NCI-H1930 (cell line): Measurements from ENCODE around the gene LILRB4.
"Not testable (repeated sequence)": the region's sequence is repeated elsewhere in the genome, so short reads cannot be mapped to it uniquely, and the experiment has no call there.

ENCODE experiments used
- DNase-seq, 2 experiments: peaks; one replicate each; lab custom pipeline; 2025; lab: John Stamatoyannopoulos, UW

The LILRB4 gene

GRCh38 chr19:54650108-54650655 is 12.6 kb upstream of the LILRB4 start:
- no peak for DNase-seq

- DNase-seq = peak in 1 of 2 experiments; percentile 26
Measured at GRCh38 chr19:54653181-54653809, 9.5 kb upstream of the LILRB4 start.

GRCh38 chr19:54654447-54655321 is 8.1 kb upstream of the LILRB4 start:
- DNase-seq = no peak

GRCh38 chr19:54659300-54659699 is 3.5 kb upstream of the LILRB4 start:
- no peak for DNase-seq

GRCh38 chr19:54660306-54660705 is 2.5 kb upstream of the LILRB4 start:
- no peak for DNase-seq

GRCh38 chr19:54660964-54661363 is 1.8 kb upstream of the LILRB4 start:
- no peak for DNase-seq

DNA sequence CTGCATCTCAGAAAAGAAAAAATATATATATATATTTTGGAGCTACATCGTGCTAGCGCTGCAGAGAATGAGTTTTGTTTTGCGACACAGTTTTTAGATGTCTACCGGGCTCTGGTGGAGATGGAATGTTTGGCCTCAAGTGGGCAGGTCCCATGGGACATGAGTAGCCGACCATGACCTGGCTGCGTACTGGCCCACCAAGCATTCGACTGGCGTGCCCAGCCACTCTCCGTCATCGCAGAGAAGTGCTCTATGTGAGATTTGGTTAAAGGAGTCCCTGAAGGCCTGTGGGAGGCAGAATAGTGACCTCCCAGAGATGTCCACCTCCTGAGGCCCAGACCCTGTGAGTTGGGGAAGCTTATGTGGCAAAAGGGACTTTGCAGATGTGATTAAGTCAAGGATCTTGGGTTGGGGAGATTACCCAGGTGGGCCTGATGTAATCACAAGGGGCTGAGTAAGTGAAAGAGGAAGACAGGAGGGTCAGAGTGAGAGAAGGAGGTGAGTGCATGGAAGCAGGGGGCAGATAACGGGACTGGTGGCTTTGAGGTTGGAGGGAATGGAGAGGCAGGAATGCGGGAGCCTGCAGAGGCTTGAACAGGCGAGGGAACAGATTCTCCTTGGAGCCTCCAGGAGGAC is 821 bp upstream of the LILRB4 start:
- DNase-seq = no peak

DNA sequence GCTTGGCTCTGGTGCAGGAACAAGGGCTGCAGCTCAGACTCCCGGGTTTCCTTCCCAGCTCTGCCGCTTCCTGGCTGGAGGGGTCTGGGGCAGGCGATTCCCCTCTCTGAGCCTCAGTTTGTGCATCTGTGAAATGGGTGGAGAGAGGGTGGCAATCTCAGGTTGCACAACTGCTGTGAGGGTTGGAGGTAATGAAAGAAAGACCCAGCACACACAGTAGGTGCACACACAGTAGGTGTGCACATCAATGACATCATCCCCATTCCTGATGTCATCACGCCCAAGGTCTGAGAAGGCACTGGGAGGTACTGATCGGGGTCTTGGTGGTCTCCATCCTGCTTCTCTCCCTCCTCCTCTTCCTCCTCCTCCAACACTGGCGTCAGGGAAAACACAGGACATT is 2.7 kb downstream of the LILRB4 start:
- DNase-seq = no peak

DNA sequence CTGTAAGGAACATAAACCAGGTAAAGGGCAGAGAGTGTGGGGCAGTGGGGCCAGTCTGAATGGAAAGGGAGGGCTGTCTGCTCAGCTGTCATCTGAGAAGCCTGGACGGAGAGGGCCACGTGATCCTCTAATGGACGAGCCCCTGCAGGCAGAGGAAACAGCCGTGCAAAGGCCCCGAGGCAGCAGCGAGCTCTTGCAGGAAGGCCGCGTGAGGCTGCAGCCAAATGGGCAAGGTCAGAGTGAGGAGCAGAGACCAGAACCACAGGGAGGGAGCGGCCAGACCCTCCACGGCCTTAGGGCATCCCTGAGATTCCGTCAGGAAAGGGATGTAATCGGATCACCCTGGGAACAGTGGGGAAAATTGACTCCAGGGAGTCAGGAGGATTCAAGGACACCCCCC is 4.4 kb downstream of the LILRB4 start:
- no peak for DNase-seq

DNA sequence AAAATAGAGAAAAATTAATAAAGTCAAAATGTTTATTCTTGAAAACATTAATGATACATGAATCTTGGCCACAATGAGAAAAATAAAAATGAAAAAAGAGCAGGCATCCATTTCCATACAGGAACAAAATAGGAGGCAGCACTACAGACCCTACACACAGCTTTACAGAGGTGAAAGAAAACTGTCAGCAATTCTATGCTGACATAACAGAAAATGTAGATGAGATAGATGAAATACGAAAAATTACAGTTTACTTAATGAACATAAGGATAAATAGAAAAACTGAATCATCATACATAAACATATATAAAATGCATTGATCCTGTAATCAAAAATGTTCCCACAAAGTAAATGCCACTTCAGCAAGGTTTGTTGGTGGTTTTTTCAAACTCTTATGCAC is 5.6 kb downstream of the LILRB4 start:
- DNase-seq = no peak

DNA sequence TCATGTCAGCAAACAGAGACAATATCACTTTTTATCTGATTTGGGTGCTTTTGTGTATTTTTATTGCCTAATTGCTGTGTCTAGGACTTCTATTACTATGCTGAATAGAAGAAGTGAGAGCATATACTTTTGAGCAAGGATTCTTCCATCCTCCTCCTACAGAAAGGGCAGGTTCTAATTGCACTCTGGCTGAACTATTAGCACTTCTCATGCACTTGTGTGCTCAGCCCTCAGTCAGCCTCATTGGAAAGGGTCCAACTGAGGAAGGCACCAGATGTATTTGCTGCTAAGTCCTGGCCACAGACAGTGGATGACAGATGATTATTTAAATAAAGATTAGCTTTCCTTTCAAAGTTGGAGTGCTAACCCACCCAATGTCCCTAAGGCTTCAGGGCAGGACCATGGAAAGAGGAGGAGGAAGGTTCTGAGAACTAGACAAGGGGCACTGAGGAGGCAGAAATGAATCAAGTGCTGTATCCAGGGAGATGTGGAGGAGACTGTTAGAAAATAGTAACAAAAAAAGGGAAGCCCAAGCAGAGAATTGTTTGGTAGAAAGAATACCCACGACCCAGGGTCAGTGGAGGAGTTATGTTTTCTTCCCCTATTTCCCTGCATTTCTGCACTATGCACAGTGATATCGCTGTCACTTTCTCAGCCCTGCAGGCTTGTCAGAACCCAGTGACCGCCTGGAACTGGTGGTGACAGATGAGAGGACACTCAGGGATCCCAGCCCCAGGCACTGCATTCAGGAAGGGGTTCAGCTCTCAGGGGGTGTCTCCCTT is 8.0 kb downstream of the LILRB4 start:
- no peak for DNase-seq

DNA sequence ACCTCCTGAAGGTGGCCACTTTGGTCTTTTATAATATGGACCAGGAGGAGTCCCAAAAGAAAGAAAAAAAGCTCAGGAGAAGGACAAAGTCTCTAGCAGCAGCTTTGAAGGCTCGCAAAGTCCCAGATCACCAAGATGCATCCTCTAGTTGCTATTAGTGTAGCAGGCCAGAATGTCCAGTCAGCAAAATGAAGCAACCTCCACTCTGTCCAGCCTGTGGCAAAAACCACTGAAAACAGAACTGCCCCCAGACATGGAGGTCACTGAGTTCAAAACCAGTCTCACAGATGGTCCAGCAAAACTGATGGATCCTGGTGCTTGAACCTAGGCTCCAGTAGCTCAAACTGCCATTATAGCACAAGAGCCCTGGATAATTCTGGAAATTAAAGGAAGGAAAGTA is 10.4 kb downstream of the LILRB4 start:
- no peak for DNase-seq

DNA sequence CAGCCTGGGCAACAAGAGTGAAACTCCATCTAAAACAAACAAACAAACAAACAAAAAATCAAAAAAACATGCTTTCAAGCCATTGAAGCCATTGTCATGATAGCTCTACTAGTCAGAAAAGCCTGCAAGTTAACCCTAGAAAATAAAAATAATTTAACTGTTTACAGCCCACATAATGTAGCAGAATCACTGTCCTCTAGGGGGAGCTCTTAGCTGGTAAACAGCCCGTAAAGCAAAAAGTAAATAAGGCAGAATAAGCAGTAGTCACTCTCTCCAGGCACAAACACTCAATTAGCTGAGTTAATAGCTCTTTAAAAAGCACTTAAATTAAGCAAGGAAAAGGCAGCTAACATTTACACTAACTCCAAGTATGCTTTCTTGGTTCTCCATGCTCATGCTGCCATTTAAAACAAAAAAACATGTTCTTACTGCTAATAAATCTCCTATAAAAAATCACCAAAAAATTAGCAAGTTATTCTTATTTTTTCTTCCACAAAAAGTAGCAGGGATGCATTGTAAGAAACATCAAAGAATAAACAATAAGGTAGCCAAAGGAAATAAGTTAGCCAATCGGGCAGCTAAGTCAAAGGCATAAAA is 11.3 kb downstream of the LILRB4 start:
- peak; percentile 24 to 36 for DNase-seq

GRCh38 chr19:54676210-54676834 is 13.5 kb downstream of the LILRB4 start:
- peak in 1 of 2 experiments; percentile 41 for DNase-seq

- DNase-seq = no peak
Measured at GRCh38 chr19:54677217-54677616, 14.4 kb downstream of the LILRB4 start.

DNA sequence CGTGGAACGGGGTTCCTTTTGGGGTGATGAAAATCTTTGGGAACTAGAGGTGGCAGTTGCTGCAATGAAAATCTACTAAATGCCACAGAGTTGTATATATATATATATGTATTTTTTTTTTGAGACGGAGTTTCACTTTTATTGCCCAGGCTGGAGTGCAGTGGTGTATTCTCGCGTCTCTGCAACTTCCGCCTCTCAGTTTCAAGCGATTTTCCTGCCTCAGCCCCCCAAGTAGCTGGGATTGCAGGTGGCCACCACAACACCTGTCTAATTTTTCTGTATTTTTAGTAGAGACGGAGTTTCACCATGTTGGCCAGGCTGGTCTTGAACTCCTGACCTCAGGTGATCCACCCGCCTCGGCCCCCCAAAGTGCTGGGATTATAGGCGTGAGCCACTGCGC is 18.8 kb downstream of the LILRB4 start:
- DNase-seq = not testable (repeated sequence)

DNA sequence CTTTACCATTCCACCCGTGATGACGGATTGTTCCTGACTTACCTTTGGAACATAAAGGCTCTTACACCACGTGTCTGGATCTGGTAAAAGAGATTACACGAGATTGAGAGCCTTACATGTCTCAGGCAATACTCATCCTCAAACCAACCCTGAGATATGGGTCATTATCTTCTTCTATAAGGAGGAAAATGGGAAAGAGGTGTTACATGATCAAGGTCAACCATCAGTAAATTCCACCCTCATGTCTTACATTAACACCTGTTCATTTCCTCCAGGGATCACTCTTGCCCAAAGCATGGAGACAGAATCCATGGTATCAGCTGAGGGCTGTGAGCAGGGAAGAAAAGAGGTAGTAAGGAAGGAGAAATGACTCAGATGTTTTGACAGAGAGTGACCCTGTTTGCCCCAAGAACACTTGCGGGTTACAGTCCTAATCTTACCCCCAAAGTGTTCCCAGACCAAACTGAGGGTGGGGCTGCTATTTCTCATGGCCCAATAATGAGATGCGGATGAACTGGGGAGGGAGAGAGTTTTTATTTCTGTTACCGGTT is 19.6 kb downstream of the LILRB4 start:
- no peak for DNase-seq

GRCh38 chr19:54684527-54684926 is 21.7 kb downstream of the LILRB4 start:
- no peak for DNase-seq

GRCh38 chr19:54691582-54692297 is 29.0 kb downstream of the LILRB4 start:
- DNase-seq = no peak

DNA sequence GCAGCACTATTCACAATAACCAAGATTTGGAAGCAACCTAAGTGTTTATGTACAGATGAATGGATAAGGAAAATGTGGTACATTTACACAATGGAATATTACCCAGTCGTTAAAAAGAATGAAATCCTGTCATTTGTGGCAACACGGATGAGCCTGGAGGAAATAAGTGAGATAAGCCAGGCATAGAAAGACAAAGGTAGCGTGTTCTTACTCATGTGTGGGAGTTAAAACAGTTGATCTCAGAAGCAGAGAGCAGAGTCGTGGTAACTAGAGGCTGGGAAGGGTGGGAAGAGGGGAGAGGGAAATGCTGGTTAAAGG is 29.5 kb downstream of the LILRB4 start:
- DNase-seq = no peak
